KMS-11 (cell line): ENCODE measurements around the gene SNX7.

Experiments
- H2AFZ ChIP-seq: fragments of 200-600 bp; sonication (generic); 2 replicates; pipeline ENCODE4 v1.6.1; 2016; ENCODE audit warnings: antibody characterized with exemption, mixed run types, low read depth
- H3K27ac ChIP-seq: fragments of 200-600 bp; sonication (generic); 2 replicates; pipeline ENCODE4 v1.6.1; 2016; ENCODE audit warnings: mild to moderate bottlenecking, mixed run types
- H3K27me3 ChIP-seq: fragments of 200-600 bp; sonication (generic); 2 replicates; pipeline ENCODE4 v1.6.1; 2017; ENCODE audit warnings: mild to moderate bottlenecking, low read depth, mixed run types, moderate library complexity; ENCODE audit not compliant: insufficient read depth
- H3K36me3 ChIP-seq: fragments of 200-600 bp; sonication (generic); 2 replicates; pipeline ENCODE4 v1.6.1; 2017; ENCODE audit warnings: mild to moderate bottlenecking, mixed run types; ENCODE audit not compliant: insufficient read depth
- H3K4me1 ChIP-seq: fragments of 200-600 bp; sonication (generic); 2 replicates; pipeline ENCODE4 v1.6.1; 2016; ENCODE audit warnings: mild to moderate bottlenecking, low read depth, mixed run types; ENCODE audit not compliant: poor library complexity, severe bottlenecking
- H3K4me2 ChIP-seq: fragments of 200-600 bp; sonication (generic); 2 replicates; pipeline ENCODE4 v1.7.0; 2016; ENCODE audit warnings: mild to moderate bottlenecking, mixed run types
- H3K4me3 ChIP-seq: fragments of 200-600 bp; sonication (generic); IDR thresholded peaks from 2 replicates; pipeline ENCODE4 v1.6.1; 2017; ENCODE audit warnings: low read depth, low read length, mixed read lengths; ENCODE audit not compliant: insufficient read depth
- H3K79me2 ChIP-seq: fragments of 200-600 bp; sonication (generic); 2 replicates; pipeline ENCODE4 v1.6.1; 2016; ENCODE audit warnings: low read depth, mixed run types; ENCODE audit not compliant: insufficient read depth
- H3K9ac ChIP-seq: fragments of 200-600 bp; sonication (generic); 2 replicates; pipeline ENCODE4 v1.6.1; 2016; ENCODE audit warnings: mild to moderate bottlenecking, mixed run types
- H4K20me1 ChIP-seq: fragments of 200-600 bp; sonication (generic); 2 replicates; pipeline ENCODE4 v1.6.1; 2016; ENCODE audit warnings: mild to moderate bottlenecking, mixed run types; ENCODE audit not compliant: insufficient read depth
- TF ChIP-seq, protein P1 (sequence below): fragments of 200-600 bp; sonication (generic); conservative IDR thresholded peaks from 2 replicates; pipeline ENCODE4 v1.6.1; 2017; ENCODE audit warnings: low read depth, mild to moderate bottlenecking, antibody characterized with exemption, low read length, moderate library complexity, mixed read lengths

The SNX7 gene

DNA sequence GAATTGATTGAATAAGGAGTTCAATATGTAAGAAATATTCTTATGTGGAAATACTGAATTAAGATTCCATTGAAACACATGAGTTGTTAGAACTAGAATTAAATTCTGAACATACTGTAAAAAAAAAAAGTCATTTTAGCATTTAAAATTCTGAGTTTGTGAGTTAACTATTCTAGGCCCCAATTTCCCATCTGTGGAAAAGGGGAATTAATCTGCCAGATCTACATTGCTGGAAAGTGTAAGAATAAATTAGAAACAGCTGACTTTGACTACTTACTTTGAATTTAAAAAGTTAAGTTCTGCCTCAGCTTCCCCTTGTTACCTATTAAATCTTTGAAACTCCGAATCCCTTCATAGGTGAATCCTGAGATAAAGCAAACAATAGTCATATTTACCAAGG, 103.0 kb downstream of the SNX7 start:
- Histone ChIP-seq H3K4me2 (no peak overlapping the region), H3K9ac (no peak overlapping the region), H4K20me1 (no peaks in the 10 kb centered on the region), H3K79me2 (no peaks in the 10 kb centered on the region), H3K4me1 (no peaks in the 10 kb centered on the region), H2AFZ (no peak overlapping the region), H3K27ac (no peak overlapping the region), H3K36me3 (no peaks in the 10 kb centered on the region), H3K27me3 (no peaks in the 10 kb centered on the region), H3K4me3 (no peak overlapping the region)
- TF ChIP-seq, protein P1, sequence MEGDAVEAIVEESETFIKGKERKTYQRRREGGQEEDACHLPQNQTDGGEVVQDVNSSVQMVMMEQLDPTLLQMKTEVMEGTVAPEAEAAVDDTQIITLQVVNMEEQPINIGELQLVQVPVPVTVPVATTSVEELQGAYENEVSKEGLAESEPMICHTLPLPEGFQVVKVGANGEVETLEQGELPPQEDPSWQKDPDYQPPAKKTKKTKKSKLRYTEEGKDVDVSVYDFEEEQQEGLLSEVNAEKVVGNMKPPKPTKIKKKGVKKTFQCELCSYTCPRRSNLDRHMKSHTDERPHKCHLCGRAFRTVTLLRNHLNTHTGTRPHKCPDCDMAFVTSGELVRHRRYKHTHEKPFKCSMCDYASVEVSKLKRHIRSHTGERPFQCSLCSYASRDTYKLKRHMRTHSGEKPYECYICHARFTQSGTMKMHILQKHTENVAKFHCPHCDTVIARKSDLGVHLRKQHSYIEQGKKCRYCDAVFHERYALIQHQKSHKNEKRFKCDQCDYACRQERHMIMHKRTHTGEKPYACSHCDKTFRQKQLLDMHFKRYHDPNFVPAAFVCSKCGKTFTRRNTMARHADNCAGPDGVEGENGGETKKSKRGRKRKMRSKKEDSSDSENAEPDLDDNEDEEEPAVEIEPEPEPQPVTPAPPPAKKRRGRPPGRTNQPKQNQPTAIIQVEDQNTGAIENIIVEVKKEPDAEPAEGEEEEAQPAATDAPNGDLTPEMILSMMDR, result no peak

DNA sequence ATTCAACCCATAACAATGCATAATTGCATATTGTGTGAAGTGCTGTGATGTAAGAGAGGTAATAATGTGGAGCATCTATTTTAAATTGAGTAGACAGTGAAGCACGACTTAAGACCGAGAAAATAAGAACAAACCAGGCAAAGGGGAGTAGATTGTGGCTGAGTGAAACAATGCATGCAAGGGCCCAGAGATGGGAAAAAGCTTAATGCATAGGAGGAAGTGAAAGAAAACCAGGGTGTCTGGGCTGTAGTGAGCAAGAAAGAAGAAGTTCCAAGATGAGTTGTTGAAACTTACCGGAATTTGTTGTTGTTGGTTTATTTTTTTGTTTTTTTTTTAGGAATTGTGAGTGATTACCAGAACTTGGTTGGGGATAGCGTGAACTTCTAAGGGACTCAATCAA, 104.7 kb downstream of the SNX7 start:
- Histone ChIP-seq H3K36me3 (no peaks in the 10 kb centered on the region), H3K4me1 (no peaks in the 10 kb centered on the region), H3K4me2 (no peak overlapping the region), H3K27ac (no peak overlapping the region), H3K27me3 (no peaks in the 10 kb centered on the region), H3K9ac (no peak overlapping the region), H3K79me2 (no peaks in the 10 kb centered on the region), H3K4me3 (no peak overlapping the region), H4K20me1 (no peaks in the 10 kb centered on the region), H2AFZ (no peak overlapping the region)
- TF ChIP-seq, protein P1, result no peak

DNA sequence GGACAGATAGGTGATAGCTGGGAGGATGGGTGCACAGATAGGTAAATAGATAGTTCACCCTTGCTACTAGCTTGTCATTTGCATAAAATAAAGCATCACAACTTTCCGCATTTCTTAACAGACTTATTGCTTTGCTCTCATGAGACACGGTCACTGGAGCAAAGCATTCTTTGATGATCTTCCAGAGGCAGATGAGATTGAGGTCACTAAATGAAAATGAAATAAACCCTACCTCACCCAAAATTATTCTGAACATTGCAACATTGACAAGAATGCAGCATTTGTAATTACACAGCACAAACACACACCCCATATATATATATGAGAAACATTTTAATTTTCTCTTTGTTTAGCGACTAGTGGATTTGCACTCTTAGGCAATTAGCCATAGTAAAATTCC, 107.6 kb downstream of the SNX7 start:
- H3K27ac ChIP-seq, result no peak overlapping the region
- H3K36me3 ChIP-seq, result no peaks in the 10 kb centered on the region
- H2AFZ ChIP-seq, result no peak overlapping the region
- no peaks in the 10 kb centered on the region for H3K4me1 ChIP-seq
- TF ChIP-seq, protein P1, result no peak
- no peak overlapping the region for H3K4me3 ChIP-seq
- no peak overlapping the region for H3K9ac ChIP-seq
- no peaks in the 10 kb centered on the region for H3K79me2 ChIP-seq
- H4K20me1 ChIP-seq, result no peaks in the 10 kb centered on the region
- H3K27me3 ChIP-seq, result no peaks in the 10 kb centered on the region
- no peak overlapping the region for H3K4me2 ChIP-seq

DNA sequence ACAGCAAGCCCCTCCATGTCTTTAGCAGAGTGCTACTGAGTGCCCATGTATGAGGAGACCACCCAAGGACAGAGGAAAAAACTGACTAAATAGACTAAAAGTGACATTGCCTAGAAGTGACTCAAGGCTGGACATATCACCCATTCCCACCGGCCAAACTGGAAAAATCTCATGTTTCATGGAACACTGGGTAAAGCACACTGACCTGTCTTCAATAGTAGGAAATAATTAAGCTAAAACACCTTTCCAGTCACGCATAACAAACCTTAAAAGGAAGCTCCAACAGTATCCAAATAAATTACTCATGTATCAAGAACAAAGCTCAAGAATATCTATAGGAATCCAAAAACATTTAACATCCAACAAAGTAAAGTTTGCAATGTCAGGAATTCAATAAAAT, 120.4 kb downstream of the SNX7 start:
- no peak overlapping the region for H3K4me2 ChIP-seq
- TF ChIP-seq, protein P1, result no peak
- H3K9ac ChIP-seq, result no peak overlapping the region
- no peak overlapping the region for H3K27ac ChIP-seq
- no peaks in the 10 kb centered on the region for H3K27me3 ChIP-seq
- no peaks in the 10 kb centered on the region for H4K20me1 ChIP-seq
- H2AFZ ChIP-seq, result no peak overlapping the region
- no peaks in the 10 kb centered on the region for H3K36me3 ChIP-seq
- H3K4me3 ChIP-seq, result no peak overlapping the region
- H3K4me1 ChIP-seq, result no peaks in the 10 kb centered on the region
- H3K79me2 ChIP-seq, result no peaks in the 10 kb centered on the region

DNA sequence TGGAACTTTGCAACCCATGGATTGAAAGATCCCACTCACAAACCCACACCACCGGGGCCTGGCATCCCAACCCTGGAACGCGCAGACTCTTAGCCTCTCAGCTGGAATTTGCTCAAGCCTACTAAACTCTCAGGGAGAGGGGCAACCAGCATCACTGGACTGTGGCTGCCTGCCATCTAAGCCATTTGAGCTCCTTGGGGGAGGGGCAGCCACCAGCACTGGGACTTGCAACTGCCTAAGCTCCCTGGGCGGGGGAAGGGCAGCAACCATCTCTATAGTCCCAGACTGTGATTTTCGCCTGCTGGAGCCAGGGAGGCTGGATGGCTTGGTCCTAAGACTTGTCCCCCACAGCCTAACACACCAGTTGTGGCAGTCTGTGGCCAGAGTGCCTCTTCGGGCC, 122.3 kb downstream of the SNX7 start:
- H4K20me1 ChIP-seq, result no peaks in the 10 kb centered on the region
- H3K27me3 ChIP-seq, result no peaks in the 10 kb centered on the region
- H3K79me2 ChIP-seq, result no peaks in the 10 kb centered on the region
- no peak overlapping the region for H3K9ac ChIP-seq
- no peaks in the 10 kb centered on the region for H3K36me3 ChIP-seq
- H3K4me3 ChIP-seq, result no peak overlapping the region
- TF ChIP-seq, protein P1, result no peak
- H3K4me2 ChIP-seq, result no peak overlapping the region
- no peaks in the 10 kb centered on the region for H3K4me1 ChIP-seq
- no peak overlapping the region for H2AFZ ChIP-seq
- H3K27ac ChIP-seq, result no peak overlapping the region
